ENCODE data around the gene MYH7B. TPM values are rescaled to one million over a fixed set of nuclear protein-coding genes. Genes with fewer than 3 reads are reported as not detected.

Gene MYH7B
- total RNA-seq, 1 experiment from 2014 or later, result 0.22 TPM

- Histone ChIP-seq H3K27ac (ENCODE audit: insufficient read length, low read depth, low read length) (no peak overlapping the region), H4K20me1 (ENCODE audit: control insufficient read depth, insufficient read depth, insufficient read length) (no peaks in the 10 kb centered on the region), H3T11ph (ENCODE audit: low read length) (no peak overlapping the region), H2BK120ac (ENCODE audit: low read depth, low read length, poor library complexity, severe bottlenecking) (no peak overlapping the region), H3K79me2 (ENCODE audit: insufficient read depth, low read length) (no peaks in the 10 kb centered on the region), H3K14ac (ENCODE audit: insufficient read depth, low read length) (no peak overlapping the region), H2BK12ac (ENCODE audit: insufficient read length, low read depth, low read length) (no peak overlapping the region), H4K91ac (ENCODE audit: insufficient read length, low read depth, low read length) (no peak overlapping the region), H3K23me2 (ENCODE audit: insufficient read length, low read depth, low read length, poor library complexity, severe bottlenecking) (peaks cover 5% of the 10 kb centered on the region), H2BK20ac (ENCODE audit: low read depth, low read length, poor library complexity, severe bottlenecking) (no peak overlapping the region), H3K9me3 (ENCODE audit: control insufficient read depth, low read depth, low read length) (no peaks in the 10 kb centered on the region), H3K18ac (ENCODE audit: insufficient read length, low read depth, low read length) (no peak overlapping the region), H3K27me3 (ENCODE audit: insufficient read depth, low read length) (no peaks in the 10 kb centered on the region), H2BK15ac (ENCODE audit: low read depth, low read length) (no peak overlapping the region), H4K5ac (ENCODE audit: insufficient read length, low read depth, low read length) (no peak overlapping the region), H3K23ac (ENCODE audit: insufficient read length, low read depth, low read length) (no peak overlapping the region), H2AFZ (ENCODE audit: low read length) (no peak overlapping the region), H2AK5ac (ENCODE audit: insufficient read length, low read length) (no peak overlapping the region), H2BK5ac (ENCODE audit: insufficient read length, low read length) (no peak overlapping the region), H4K8ac (replicated peaks; ENCODE audit: insufficient read length, low read depth, low read length) (no peak overlapping the region), H3K9ac (ENCODE audit: extremely low read depth, insufficient read length, low read length) (no peak overlapping the region), H3K4me2 (ENCODE audit: insufficient read depth, insufficient read length, low read length) (no peak overlapping the region), H3K4me1 (ENCODE audit: insufficient read depth, low read length) (no peaks in the 10 kb centered on the region), H3K56ac (ENCODE audit: insufficient read length, low read depth, low read length) (no peak overlapping the region), H3K4ac (ENCODE audit: low read depth, low read length) (no peak overlapping the region), H3K79me1 (ENCODE audit: insufficient read depth, low read depth, low read length, poor library complexity, severe bottlenecking) (no peaks in the 10 kb centered on the region)
- TF ChIP-seq, protein P1, sequence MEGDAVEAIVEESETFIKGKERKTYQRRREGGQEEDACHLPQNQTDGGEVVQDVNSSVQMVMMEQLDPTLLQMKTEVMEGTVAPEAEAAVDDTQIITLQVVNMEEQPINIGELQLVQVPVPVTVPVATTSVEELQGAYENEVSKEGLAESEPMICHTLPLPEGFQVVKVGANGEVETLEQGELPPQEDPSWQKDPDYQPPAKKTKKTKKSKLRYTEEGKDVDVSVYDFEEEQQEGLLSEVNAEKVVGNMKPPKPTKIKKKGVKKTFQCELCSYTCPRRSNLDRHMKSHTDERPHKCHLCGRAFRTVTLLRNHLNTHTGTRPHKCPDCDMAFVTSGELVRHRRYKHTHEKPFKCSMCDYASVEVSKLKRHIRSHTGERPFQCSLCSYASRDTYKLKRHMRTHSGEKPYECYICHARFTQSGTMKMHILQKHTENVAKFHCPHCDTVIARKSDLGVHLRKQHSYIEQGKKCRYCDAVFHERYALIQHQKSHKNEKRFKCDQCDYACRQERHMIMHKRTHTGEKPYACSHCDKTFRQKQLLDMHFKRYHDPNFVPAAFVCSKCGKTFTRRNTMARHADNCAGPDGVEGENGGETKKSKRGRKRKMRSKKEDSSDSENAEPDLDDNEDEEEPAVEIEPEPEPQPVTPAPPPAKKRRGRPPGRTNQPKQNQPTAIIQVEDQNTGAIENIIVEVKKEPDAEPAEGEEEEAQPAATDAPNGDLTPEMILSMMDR (conservative IDR thresholded peaks at IDR 0.05), result no peak
- Mint-ChIP-seq H3K27ac (no peak overlapping the region), H3K9me3 (no peaks in the 10 kb centered on the region; a peak in 1 of 5 replicates), H3K36me3 (ENCODE audit: insufficient read depth in 1 of 3, low read depth in 3 of 3) (peaks cover 1 to 9% (median 5%) of the 10 kb centered on the region in 3 experiments; a peak in 4 of 7 replicates), H3K27me3 (ENCODE audit: low read depth) (no peaks in the 10 kb centered on the region; the same call in none of the 2 replicates), H3K4me3 (peak overlapping the region in 1 of 2 experiments; percentile 27; a peak in 1 of 5 replicates), H3K4me1 (peaks cover 40 to 46% of the 10 kb centered on the region in 2 experiments)
- DNase-seq, result no peak
- no CpG with 5 or more reads among the region's 7 CpGs for WGBS (ENCODE audit: extremely low coverage, insufficient read length, low lambda C conversion rate)
Measured at GRCh38 chr20:34953960-34954359, 1.7 kb upstream of the MYH7B start.
